ENCODE data around the gene GSTM4. TPM values are rescaled to one million over a fixed set of nuclear protein-coding genes. Genes with fewer than 3 reads are reported as not detected.

The GSTM4 gene
- total and polyA plus RNA-seq, 9 of the 15 experiments (the other 6 are each of a cell fraction or from before 2014, with no cell fraction given), result 18.8 to 53.4 (median 38.8) TPM

DNA sequence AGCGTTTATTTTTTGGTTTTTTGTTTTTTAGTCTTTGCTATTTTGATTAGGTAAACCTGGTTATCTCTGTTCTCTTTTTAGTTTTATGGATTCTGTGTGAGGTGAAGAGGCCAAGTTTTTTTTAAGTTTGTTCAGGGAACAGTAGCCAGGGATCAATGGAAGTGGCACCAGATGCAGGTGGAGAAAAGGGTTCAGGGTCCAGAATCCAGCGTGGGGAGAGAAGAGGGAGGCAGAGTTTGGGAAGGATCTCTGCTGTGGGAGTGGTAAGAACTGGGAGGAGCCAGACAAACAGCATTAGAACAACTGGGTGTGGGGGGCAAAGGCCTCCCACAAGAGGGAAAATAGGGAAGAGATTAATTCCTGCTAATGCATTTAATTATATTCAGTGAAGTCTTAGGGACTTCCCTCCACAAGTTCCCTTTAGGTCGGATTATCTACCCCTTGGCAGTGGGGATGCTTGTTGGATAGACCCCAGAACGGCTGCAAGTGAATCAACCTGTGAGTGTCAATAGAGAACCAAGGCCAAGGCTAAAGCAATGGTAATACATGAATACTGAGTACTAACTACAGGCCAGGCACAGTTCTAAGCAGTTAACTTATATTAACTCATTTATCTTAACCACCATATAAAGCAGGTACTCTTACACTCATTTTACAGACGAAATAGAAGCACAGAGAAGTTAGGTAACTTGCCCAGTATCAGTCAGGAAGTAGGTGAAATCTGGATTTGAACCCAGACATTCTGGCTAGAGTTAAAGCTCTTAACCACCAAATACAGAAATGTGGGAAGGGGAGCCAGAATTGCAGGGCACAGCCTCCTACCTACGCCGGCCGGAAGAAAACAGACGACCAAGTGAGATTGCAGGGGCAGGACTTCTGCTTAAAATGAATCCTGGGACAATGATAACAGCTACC lies 37.0 kb upstream of the GSTM4 start (continued):
- TF ChIP-seq PTTG1 (tag; IDR thresholded peaks at IDR 0.05; ENCODE audit: low read depth) (0 out of 2 replicates have a peak, but pooled peaks have one; percentile 10), RCOR1 (IDR thresholded peaks at IDR 0.05; ENCODE audit: borderline replicate concordance in 1 of 2, low read depth in 2 of 2, low read length in 2 of 2) (0 out of 4 replicates have a peak, but pooled peaks of 1 of the 2 experiments have one; percentile 0), ZNF766 (CRISPR knock-in tag; conservative IDR thresholded peaks at IDR 0.05) (no peak), PYGO2 (tag; IDR thresholded peaks at IDR 0.05) (no peak; the same call in 1 of the 2 replicates), BRD9 (IDR thresholded peaks at IDR 0.05; ENCODE audit: low read depth, partially characterized antibody) (no peak), ZNF12 (CRISPR knock-in tag; IDR thresholded peaks at IDR 0.05) (no peak; the same call in 1 of the 2 replicates), RB1 (IDR thresholded peaks at IDR 0.05; ENCODE audit: low read depth) (no peak), NFE2 (IDR thresholded peaks at IDR 0.05; ENCODE audit: low read depth) (no peak), BRD4 (IDR thresholded peaks at IDR 0.05) (peak; percentile 75), TARDBP (IDR thresholded peaks at IDR 0.05) (no peak), ZNF217 (CRISPR knock-in tag; IDR thresholded peaks at IDR 0.05) (no peak), ZSCAN32 (CRISPR knock-in tag; IDR thresholded peaks at IDR 0.05) (no peak), ZNF311 (CRISPR knock-in tag; IDR thresholded peaks at IDR 0.05) (no peak), ZNF408 (CRISPR knock-in tag; IDR thresholded peaks at IDR 0.05; ENCODE audit: low read depth) (no peak), SAFB (IDR thresholded peaks at IDR 0.05; ENCODE audit: borderline replicate concordance, low read depth, low read length) (no peak), BRF1 (IDR thresholded peaks at IDR 0.05; ENCODE audit: borderline replicate concordance, extremely low read depth, insufficient read length) (no peak), POU5F1 (IDR thresholded peaks at IDR 0.05; ENCODE audit: borderline replicate concordance, low read depth, low read length, partially characterized antibody) (no peak)
- TF ChIP-seq, protein P1, sequence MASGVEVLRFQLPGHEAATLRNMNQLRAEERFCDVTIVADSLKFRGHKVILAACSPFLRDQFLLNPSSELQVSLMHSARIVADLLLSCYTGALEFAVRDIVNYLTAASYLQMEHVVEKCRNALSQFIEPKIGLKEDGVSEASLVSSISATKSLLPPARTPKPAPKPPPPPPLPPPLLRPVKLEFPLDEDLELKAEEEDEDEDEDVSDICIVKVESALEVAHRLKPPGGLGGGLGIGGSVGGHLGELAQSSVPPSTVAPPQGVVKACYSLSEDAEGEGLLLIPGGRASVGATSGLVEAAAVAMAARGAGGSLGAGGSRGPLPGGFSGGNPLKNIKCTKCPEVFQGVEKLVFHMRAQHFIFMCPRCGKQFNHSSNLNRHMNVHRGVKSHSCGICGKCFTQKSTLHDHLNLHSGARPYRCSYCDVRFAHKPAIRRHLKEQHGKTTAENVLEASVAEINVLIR (CRISPR knock-in tag; IDR thresholded peaks at IDR 0.05), result no peak
- TF ChIP-seq, protein P2, sequence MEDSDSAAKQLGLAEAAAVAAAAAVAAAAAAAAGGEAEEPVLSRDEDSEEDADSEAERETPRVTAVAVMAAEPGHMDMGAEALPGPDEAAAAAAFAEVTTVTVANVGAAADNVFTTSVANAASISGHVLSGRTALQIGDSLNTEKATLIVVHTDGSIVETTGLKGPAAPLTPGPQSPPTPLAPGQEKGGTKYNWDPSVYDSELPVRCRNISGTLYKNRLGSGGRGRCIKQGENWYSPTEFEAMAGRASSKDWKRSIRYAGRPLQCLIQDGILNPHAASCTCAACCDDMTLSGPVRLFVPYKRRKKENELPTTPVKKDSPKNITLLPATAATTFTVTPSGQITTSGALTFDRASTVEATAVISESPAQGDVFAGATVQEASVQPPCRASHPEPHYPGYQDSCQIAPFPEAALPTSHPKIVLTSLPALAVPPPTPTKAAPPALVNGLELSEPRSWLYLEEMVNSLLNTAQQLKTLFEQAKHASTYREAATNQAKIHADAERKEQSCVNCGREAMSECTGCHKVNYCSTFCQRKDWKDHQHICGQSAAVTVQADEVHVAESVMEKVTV (CRISPR knock-in tag; IDR thresholded peaks at IDR 0.05), result no peak
- TF ChIP-seq, protein P3, sequence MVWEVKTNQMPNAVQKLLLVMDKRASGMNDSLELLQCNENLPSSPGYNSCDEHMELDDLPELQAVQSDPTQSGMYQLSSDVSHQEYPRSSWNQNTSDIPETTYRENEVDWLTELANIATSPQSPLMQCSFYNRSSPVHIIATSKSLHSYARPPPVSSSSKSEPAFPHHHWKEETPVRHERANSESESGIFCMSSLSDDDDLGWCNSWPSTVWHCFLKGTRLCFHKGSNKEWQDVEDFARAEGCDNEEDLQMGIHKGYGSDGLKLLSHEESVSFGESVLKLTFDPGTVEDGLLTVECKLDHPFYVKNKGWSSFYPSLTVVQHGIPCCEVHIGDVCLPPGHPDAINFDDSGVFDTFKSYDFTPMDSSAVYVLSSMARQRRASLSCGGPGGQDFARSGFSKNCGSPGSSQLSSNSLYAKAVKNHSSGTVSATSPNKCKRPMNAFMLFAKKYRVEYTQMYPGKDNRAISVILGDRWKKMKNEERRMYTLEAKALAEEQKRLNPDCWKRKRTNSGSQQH (CRISPR knock-in tag; IDR thresholded peaks at IDR 0.05), result no peak
- TF ChIP-seq, protein P4, sequence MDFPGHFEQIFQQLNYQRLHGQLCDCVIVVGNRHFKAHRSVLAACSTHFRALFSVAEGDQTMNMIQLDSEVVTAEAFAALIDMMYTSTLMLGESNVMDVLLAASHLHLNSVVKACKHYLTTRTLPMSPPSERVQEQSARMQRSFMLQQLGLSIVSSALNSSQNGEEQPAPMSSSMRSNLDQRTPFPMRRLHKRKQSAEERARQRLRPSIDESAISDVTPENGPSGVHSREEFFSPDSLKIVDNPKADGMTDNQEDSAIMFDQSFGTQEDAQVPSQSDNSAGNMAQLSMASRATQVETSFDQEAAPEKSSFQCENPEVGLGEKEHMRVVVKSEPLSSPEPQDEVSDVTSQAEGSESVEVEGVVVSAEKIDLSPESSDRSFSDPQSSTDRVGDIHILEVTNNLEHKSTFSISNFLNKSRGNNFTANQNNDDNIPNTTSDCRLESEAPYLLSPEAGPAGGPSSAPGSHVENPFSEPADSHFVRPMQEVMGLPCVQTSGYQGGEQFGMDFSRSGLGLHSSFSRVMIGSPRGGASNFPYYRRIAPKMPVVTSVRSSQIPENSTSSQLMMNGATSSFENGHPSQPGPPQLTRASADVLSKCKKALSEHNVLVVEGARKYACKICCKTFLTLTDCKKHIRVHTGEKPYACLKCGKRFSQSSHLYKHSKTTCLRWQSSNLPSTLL (IDR thresholded peaks at IDR 0.05), result no peak

Data from K562 (cell line).